ENCODE results near the gene IFNL1.
"Not testable (repeated sequence)": the region's sequence is repeated elsewhere in the genome, so short reads cannot be mapped to it uniquely, and the experiment has no call there.

Gene IFNL1

DNA sequence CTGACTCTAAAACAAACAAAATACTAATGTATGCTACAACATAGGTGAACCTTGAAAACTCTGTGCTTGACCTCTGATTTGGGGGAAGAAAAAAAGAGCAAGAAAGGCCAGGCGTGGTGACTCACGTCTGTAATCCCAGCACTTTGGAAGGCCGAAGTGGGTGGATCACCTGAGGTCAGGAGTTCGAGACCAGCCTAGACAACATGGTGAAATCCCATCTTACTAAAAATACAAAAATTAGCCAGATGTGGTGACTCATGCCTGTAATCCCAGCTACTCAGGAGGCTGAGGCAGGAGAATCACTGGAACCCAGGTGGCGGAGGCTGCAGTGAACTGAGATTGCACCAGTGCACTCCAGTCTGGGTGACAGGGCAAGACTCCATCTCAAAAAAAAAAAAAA, 22.3 kb upstream of the IFNL1 start:
- H2AK5ac ChIP-seq (ENCODE audit: low read depth, low read length); H3K14ac ChIP-seq (ENCODE audit: low read length); H3K79me1 ChIP-seq (ENCODE audit: low read depth, low read length); H3K4me1 ChIP-seq (ENCODE audit: control insufficient read depth in 2 of 2, insufficient read depth in 1 of 2, low read depth in 1 of 2, low read length in 2 of 2); H4K8ac ChIP-seq (ENCODE audit: low read depth, low read length); H3K4me2 ChIP-seq (ENCODE audit: insufficient read depth, low read length, poor library complexity, severe bottlenecking); H2BK12ac ChIP-seq (ENCODE audit: low read length); DNase-seq (ENCODE audit: low spot score); H3K9me3 ChIP-seq (replicated peaks in 1 of 2; ENCODE audit: control insufficient read depth in 2 of 2, insufficient read depth in 1 of 2, low read depth in 1 of 2, low read length in 2 of 2); H2BK120ac ChIP-seq (ENCODE audit: low read depth, low read length); H3K18ac ChIP-seq (ENCODE audit: low read length); H2BK15ac ChIP-seq (ENCODE audit: low read length); H3K4ac ChIP-seq (ENCODE audit: low read length); H3K23ac ChIP-seq (ENCODE audit: low read depth, low read length, poor library complexity); H2BK5ac ChIP-seq (ENCODE audit: low read length); H3K36me3 ChIP-seq (replicated peaks in 1 of 2; ENCODE audit: control insufficient read depth in 2 of 2, insufficient read depth in 2 of 2, low read length in 2 of 2); H2AFZ ChIP-seq (ENCODE audit: low read length); H3K27ac ChIP-seq (replicated peaks; ENCODE audit: low read length); H3K4me3 ChIP-seq (ENCODE audit: low read length in 2 of 2); H3K9ac ChIP-seq (ENCODE audit: low read depth, low read length, poor library complexity); H4K91ac ChIP-seq (ENCODE audit: low read depth, low read length, poor library complexity): not testable (repeated sequence)
- H3K27me3 ChIP-seq (ENCODE audit: control insufficient read depth in 3 of 3, insufficient read depth in 3 of 3, low read depth in 1 of 3, low read length in 3 of 3), result peaks cover 0 to 33% (median 0%) of the 10 kb centered on the region in 3 experiments
- WGBS, 2 donors (ENCODE audit: extremely low coverage in 2 of 2, insufficient read length in 2 of 2, insufficient replicate concordance in 1 of 2), result no CpG with 5 or more reads among the region's 5 CpGs

DNA sequence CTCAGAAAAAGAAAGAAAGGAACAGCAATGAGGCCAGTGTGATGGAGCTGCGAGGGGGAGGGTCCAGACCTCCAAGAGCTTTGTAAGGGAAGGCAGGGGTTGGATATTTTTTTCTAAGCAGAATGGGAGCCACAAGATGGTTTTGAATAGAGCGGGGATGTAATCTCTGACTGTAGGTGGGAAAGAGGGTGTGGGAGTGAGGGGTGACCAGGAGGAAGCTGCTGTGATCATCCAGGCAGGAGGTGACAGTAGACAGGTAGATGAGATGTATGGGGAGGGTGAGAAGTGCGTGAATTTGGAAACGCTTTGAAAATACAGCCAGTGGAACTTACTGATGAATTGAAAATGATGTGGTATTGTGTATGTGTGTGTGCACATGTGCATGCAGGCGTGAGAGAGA, 20.6 kb upstream of the IFNL1 start:
- Histone ChIP-seq H3K4me1 (ENCODE audit: control insufficient read depth in 2 of 2, insufficient read depth in 1 of 2, low read depth in 1 of 2, low read length in 2 of 2) (no peaks in the 10 kb centered on the region), H3K9ac (ENCODE audit: low read depth, low read length, poor library complexity) (no peak overlapping the region), H3K14ac (ENCODE audit: low read length) (no peak overlapping the region), H2AFZ (ENCODE audit: low read length) (no peak overlapping the region), H3K23ac (ENCODE audit: low read depth, low read length, poor library complexity) (no peak overlapping the region), H2AK5ac (ENCODE audit: low read depth, low read length) (no peak overlapping the region), H3K4me3 (ENCODE audit: low read length in 2 of 2) (no peak overlapping the region), H4K91ac (ENCODE audit: low read depth, low read length, poor library complexity) (no peak overlapping the region), H3K4ac (ENCODE audit: low read length) (no peak overlapping the region), H2BK15ac (ENCODE audit: low read length) (no peak overlapping the region), H3K18ac (ENCODE audit: low read length) (no peak overlapping the region), H3K27ac (replicated peaks; ENCODE audit: low read length) (no peak overlapping the region), H4K8ac (ENCODE audit: low read depth, low read length) (no peak overlapping the region), H3K9me3 (replicated peaks in 1 of 2; ENCODE audit: control insufficient read depth in 2 of 2, insufficient read depth in 1 of 2, low read depth in 1 of 2, low read length in 2 of 2) (no peaks in the 10 kb centered on the region), H3K27me3 (ENCODE audit: control insufficient read depth in 3 of 3, insufficient read depth in 3 of 3, low read depth in 1 of 3, low read length in 3 of 3) (peaks cover 0 to 32% (median 0%) of the 10 kb centered on the region in 3 experiments), H3K79me1 (ENCODE audit: low read depth, low read length) (no peaks in the 10 kb centered on the region), H3K36me3 (replicated peaks in 1 of 2; ENCODE audit: control insufficient read depth in 2 of 2, insufficient read depth in 2 of 2, low read length in 2 of 2) (no peaks in the 10 kb centered on the region), H2BK12ac (ENCODE audit: low read length) (no peak overlapping the region), H2BK5ac (ENCODE audit: low read length) (no peak overlapping the region), H2BK120ac (ENCODE audit: low read depth, low read length) (no peak overlapping the region), H3K4me2 (ENCODE audit: insufficient read depth, low read length, poor library complexity, severe bottlenecking) (no peak overlapping the region)
- DNase-seq (ENCODE audit: low spot score), result no peak
- whole genome bisulfite sequencing, 2 donors (ENCODE audit: extremely low coverage in 2 of 2, insufficient read length in 2 of 2, insufficient replicate concordance in 1 of 2), result no CpG with 5 or more reads among the region's 5 CpGs

DNA sequence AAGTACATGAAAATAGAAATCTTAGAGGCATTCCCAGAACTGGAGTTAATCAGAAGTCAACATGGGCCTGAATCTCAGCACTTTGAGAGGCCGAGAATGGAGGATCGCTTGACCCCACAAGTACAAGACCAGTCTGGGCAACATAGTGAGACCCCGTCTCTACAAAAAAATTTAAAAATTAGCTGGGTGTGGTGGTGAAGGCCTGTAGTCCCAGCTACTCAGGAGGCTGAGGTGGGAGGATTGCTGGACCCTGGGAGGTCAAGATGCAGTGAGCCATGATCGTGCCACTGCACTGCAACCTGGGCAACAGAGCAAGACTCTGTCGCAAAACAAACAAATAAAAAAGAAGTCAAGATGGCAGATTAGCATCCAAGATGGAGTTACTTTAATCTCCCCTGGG, 19.5 kb upstream of the IFNL1 start:
- Histone ChIP-seq H3K4me2 (ENCODE audit: insufficient read depth, low read length, poor library complexity, severe bottlenecking) (no peak overlapping the region), H3K14ac (ENCODE audit: low read length) (no peak overlapping the region), H3K4me3 (ENCODE audit: low read length in 2 of 2) (no peak overlapping the region), H3K27ac (replicated peaks; ENCODE audit: low read length) (no peak overlapping the region), H4K91ac (ENCODE audit: low read depth, low read length, poor library complexity) (no peak overlapping the region), H2BK5ac (ENCODE audit: low read length) (no peak overlapping the region), H2AK5ac (ENCODE audit: low read depth, low read length) (no peak overlapping the region), H3K9ac (ENCODE audit: low read depth, low read length, poor library complexity) (no peak overlapping the region), H3K4me1 (ENCODE audit: control insufficient read depth in 2 of 2, insufficient read depth in 1 of 2, low read depth in 1 of 2, low read length in 2 of 2) (no peaks in the 10 kb centered on the region), H3K9me3 (replicated peaks in 1 of 2; ENCODE audit: control insufficient read depth in 2 of 2, insufficient read depth in 1 of 2, low read depth in 1 of 2, low read length in 2 of 2) (peaks cover 0 to 2% of the 10 kb centered on the region in 2 donors), H2BK12ac (ENCODE audit: low read length) (no peak overlapping the region), H2BK15ac (ENCODE audit: low read length) (no peak overlapping the region), H3K27me3 (ENCODE audit: control insufficient read depth in 3 of 3, insufficient read depth in 3 of 3, low read depth in 1 of 3, low read length in 3 of 3) (peaks cover 0 to 26% (median 0%) of the 10 kb centered on the region in 3 experiments), H2BK120ac (ENCODE audit: low read depth, low read length) (no peak overlapping the region), H3K23ac (ENCODE audit: low read depth, low read length, poor library complexity) (no peak overlapping the region), H2AFZ (ENCODE audit: low read length) (no peak overlapping the region), H3K18ac (ENCODE audit: low read length) (no peak overlapping the region), H3K4ac (ENCODE audit: low read length) (no peak overlapping the region), H3K79me1 (ENCODE audit: low read depth, low read length) (no peaks in the 10 kb centered on the region), H3K36me3 (replicated peaks in 1 of 2; ENCODE audit: control insufficient read depth in 2 of 2, insufficient read depth in 2 of 2, low read length in 2 of 2) (no peaks in the 10 kb centered on the region), H4K8ac (ENCODE audit: low read depth, low read length) (no peak overlapping the region)
- no peak for DNase-seq (ENCODE audit: low spot score)
- WGBS, 2 donors (ENCODE audit: extremely low coverage in 2 of 2, insufficient read length in 2 of 2, insufficient replicate concordance in 1 of 2), result no CpG with 5 or more reads among the region's 5 CpGs

DNA sequence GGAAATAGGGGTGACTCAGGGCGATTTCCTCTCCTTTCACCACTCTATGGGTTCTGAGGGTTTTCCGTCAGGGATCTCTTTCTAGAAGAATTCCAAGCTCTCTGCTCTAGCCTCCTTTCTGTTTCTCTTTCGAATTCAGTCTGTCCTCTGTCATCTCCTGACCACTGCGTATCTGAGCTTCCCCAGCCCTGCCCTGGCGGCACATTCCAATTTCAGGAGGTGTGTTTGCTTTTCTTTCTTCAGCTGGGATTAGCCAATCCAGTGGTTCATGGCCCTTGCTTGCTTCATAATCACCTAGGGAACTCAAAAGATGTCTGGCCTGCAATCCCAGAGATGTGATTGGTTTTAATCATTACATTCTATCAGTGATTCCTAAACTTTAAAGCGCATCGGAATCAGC, 18.6 kb upstream of the IFNL1 start:
- no peak overlapping the region for H3K9ac ChIP-seq (ENCODE audit: low read depth, low read length, poor library complexity)
- no peak overlapping the region for H4K8ac ChIP-seq (ENCODE audit: low read depth, low read length)
- H3K14ac ChIP-seq (ENCODE audit: low read length), result no peak overlapping the region
- no peak overlapping the region for H3K4me3 ChIP-seq (ENCODE audit: low read length in 2 of 2)
- no peak for DNase-seq (ENCODE audit: low spot score)
- no peak overlapping the region for H2BK12ac ChIP-seq (ENCODE audit: low read length)
- H2AFZ ChIP-seq (ENCODE audit: low read length), result no peak overlapping the region
- H2BK15ac ChIP-seq (ENCODE audit: low read length), result no peak overlapping the region
- peaks cover 0 to 5% of the 10 kb centered on the region in 2 donors for H3K9me3 ChIP-seq (replicated peaks in 1 of 2; ENCODE audit: control insufficient read depth in 2 of 2, insufficient read depth in 1 of 2, low read depth in 1 of 2, low read length in 2 of 2)
- no peak overlapping the region for H2BK5ac ChIP-seq (ENCODE audit: low read length)
- H2BK120ac ChIP-seq (ENCODE audit: low read depth, low read length), result no peak overlapping the region
- no peak overlapping the region for H3K4ac ChIP-seq (ENCODE audit: low read length)
- no peaks in the 10 kb centered on the region for H3K4me1 ChIP-seq (ENCODE audit: control insufficient read depth in 2 of 2, insufficient read depth in 1 of 2, low read depth in 1 of 2, low read length in 2 of 2)
- peaks cover 0 to 26% (median 0%) of the 10 kb centered on the region in 3 experiments for H3K27me3 ChIP-seq (ENCODE audit: control insufficient read depth in 3 of 3, insufficient read depth in 3 of 3, low read depth in 1 of 3, low read length in 3 of 3)
- H3K18ac ChIP-seq (ENCODE audit: low read length), result no peak overlapping the region
- no peaks in the 10 kb centered on the region for H3K79me1 ChIP-seq (ENCODE audit: low read depth, low read length)
- H3K27ac ChIP-seq (replicated peaks; ENCODE audit: low read length), result no peak overlapping the region
- H3K4me2 ChIP-seq (ENCODE audit: insufficient read depth, low read length, poor library complexity, severe bottlenecking), result no peak overlapping the region
- H4K91ac ChIP-seq (ENCODE audit: low read depth, low read length, poor library complexity), result no peak overlapping the region
- H2AK5ac ChIP-seq (ENCODE audit: low read depth, low read length), result no peak overlapping the region
- WGBS, 2 donors (ENCODE audit: extremely low coverage in 2 of 2, insufficient read length in 2 of 2, insufficient replicate concordance in 1 of 2), result no CpG with 5 or more reads among the region's 7 CpGs
- no peaks in the 10 kb centered on the region for H3K36me3 ChIP-seq (replicated peaks in 1 of 2; ENCODE audit: control insufficient read depth in 2 of 2, insufficient read depth in 2 of 2, low read length in 2 of 2)
- H3K23ac ChIP-seq (ENCODE audit: low read depth, low read length, poor library complexity), result no peak overlapping the region

Measured in neuronal stem cell (in vitro differentiated cells).